Skin epidermis (tissue), 12 donors: Measurements from ENCODE around the gene STK11.
"Not testable (repeated sequence)": the region's sequence is repeated elsewhere in the genome, so short reads cannot be mapped to it uniquely, and the experiment has no call there.

Experiments used
- H3K27ac ChIP-seq, 21 experiments: fragments of 200-600 bp; sonication (generic) in 11 of 21; one replicate each; pipeline ENCODE4 v1.5.0; 2020; ENCODE audit warnings: mild to moderate bottlenecking in 3 of 21, inconsistent platforms in 2 of 21, moderate library complexity in 2 of 21
- H3K4me3 ChIP-seq, 7 experiments: fragments of 200-600 bp; sonication (generic) in 2 of 7; one replicate each; pipeline ENCODE4 v1.5.0; 2020; ENCODE audit warnings: inconsistent platforms in 2 of 7, mild to moderate bottlenecking in 2 of 7, moderate library complexity in 1 of 7

STK11 gene

DNA sequence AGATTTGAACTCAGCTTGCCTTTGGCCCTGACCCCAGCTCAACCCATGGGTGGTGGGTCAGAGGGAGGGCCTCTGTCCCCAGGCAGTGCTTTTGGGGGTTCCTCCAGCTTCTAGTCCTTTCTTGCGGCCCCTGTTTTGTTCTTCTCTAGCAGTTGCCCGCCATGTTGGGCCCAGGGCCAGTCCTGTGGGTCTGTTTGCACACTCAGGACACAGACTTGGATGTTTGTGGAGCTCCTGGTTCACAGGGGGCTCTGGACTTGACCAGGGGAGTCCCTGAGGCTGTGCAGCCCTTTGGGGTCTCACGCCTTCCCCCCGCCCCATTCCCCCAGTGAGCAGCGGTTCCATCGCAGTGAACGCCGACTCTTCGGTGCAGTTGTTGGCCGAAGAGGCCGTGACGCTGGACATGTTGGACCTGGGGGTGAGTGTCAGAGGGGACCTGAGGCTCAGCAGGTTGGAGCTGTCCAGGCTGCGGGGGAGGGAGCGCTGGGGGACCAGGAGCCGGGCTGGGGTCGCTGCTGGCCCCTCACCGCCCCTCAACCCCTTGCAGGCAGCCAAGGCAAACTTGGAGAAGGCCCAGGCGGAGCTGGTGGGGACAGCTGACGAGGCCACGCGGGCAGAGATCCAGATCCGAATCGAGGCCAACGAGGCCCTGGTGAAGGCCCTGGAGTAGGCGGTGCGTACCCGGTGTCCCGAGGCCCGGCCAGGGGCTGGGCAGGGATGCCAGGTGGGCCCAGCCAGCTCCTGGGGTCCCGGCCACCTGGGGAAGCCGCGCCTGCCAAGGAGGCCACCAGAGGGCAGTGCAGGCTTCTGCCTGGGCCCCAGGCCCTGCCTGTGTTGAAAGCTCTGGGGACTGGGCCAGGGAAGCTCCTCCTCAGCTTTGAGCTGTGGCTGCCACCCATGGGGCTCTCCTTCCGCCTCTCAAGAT lies 38.5 kb downstream of the STK11 start:
- peak overlapping the region in 6 of 7 experiments; percentile 15 to 37 (median 24) for H3K4me3 ChIP-seq
- peak overlapping the region in 20 of 21 experiments; percentile 65 to 100 (median 87) for H3K27ac ChIP-seq

GRCh38 chr19:1244693-1245451 lies 39.3 kb downstream of the STK11 start:
- Histone ChIP-seq H3K4me3 (peak overlapping the region; percentile 3 to 37 (median 23)), H3K27ac (peak overlapping the region in 20 of 21 experiments; percentile 65 to 100 (median 87))

GRCh38 chr19:1245494-1246264 lies 40.1 kb downstream of the STK11 start:
- H3K27ac ChIP-seq = peak overlapping the region in 20 of 21 experiments; percentile 65 to 100 (median 87)
- peak overlapping the region in 2 of 7 experiments; percentile 26 to 37 for H3K4me3 ChIP-seq

GRCh38 chr19:1246265-1247087 lies 40.9 kb downstream of the STK11 start:
- H3K4me3 ChIP-seq = not testable (repeated sequence)
- peak overlapping the region in 15 of 21 experiments; percentile 77 to 100 (median 87) for H3K27ac ChIP-seq

GRCh38 chr19:1247748-1248138 lies 42.2 kb downstream of the STK11 start:
- H3K4me3 ChIP-seq = peak overlapping the region; percentile 71 to 93 (median 75)
- H3K27ac ChIP-seq = peak overlapping the region; percentile 95 to 100 (median 99)

GRCh38 chr19:1248139-1248785 lies 42.7 kb downstream of the STK11 start, which contains the start of gene MIDN:
TSS of gene MIDN (plus strand) at chr19:1248583. CDS start at chr19:1250297, 1,714 bp downstream.
- Histone ChIP-seq H3K4me3 (peak within 1 kb of the TSS; percentile 71 to 93 (median 75)), H3K27ac (peak within 1 kb of the TSS; percentile 95 to 100 (median 99))

GRCh38 chr19:1248786-1249297 lies 43.3 kb downstream of the STK11 start:
- H3K4me3 ChIP-seq = peak overlapping the region; percentile 71 to 93 (median 75)
- H3K27ac ChIP-seq = peak overlapping the region; percentile 95 to 100 (median 99)

GRCh38 chr19:1249298-1249989 lies 43.9 kb downstream of the STK11 start:
- Histone ChIP-seq H3K4me3 (peak overlapping the region; percentile 72 to 94 (median 88)), H3K27ac (peak overlapping the region; percentile 95 to 100 (median 99))

GRCh38 chr19:1249990-1250436 lies 44.4 kb downstream of the STK11 start:
- peak overlapping the region; percentile 68 to 94 (median 88) for H3K4me3 ChIP-seq
- H3K27ac ChIP-seq = peak overlapping the region; percentile 61 to 100 (median 98)

DNA sequence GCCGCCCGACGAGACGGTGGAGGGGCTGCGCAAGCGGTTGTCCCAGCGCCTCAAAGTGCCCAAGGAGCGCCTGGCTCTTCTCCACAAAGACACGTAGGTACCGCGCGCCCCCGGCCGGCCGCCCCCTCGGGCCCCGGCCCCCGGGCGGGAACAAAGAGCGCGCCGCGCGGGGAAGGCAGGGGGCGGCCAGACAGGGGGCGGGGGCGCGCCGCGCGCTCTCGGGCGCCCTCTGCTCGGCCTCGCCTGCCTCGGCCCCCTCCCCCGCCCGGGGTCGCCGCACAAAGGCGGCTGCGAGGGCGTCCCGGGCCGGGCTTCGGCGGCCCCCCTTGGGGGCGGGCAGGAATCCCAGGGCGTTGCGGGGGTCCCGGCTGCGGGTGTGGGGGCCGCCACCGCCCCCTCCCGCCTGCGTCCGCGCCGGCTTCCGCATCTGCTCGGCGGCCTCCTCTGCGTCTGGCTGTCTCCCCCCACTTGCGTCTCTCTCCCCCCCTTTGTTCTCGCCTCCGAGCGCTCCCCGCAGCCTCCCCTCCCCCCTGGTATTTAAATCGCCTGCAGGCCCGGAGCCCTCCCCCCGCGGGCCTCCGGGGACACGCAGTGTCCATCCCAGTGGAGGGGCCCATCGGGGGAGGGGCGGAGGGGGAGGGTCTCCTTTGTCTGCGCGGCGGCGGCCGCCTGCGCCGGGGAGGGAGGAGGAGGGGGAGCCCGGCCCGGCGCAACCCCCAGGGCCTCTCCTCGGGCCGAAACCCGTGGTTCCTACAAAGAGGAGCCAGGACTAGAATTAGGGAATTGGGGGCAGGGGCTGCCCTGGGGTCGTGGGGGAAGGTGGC lies 45.1 kb downstream of the STK11 start:
- Histone ChIP-seq H3K4me3 (peak overlapping the region; percentile 68 to 94 (median 88)), H3K27ac (peak overlapping the region; percentile 61 to 100 (median 98))

DNA sequence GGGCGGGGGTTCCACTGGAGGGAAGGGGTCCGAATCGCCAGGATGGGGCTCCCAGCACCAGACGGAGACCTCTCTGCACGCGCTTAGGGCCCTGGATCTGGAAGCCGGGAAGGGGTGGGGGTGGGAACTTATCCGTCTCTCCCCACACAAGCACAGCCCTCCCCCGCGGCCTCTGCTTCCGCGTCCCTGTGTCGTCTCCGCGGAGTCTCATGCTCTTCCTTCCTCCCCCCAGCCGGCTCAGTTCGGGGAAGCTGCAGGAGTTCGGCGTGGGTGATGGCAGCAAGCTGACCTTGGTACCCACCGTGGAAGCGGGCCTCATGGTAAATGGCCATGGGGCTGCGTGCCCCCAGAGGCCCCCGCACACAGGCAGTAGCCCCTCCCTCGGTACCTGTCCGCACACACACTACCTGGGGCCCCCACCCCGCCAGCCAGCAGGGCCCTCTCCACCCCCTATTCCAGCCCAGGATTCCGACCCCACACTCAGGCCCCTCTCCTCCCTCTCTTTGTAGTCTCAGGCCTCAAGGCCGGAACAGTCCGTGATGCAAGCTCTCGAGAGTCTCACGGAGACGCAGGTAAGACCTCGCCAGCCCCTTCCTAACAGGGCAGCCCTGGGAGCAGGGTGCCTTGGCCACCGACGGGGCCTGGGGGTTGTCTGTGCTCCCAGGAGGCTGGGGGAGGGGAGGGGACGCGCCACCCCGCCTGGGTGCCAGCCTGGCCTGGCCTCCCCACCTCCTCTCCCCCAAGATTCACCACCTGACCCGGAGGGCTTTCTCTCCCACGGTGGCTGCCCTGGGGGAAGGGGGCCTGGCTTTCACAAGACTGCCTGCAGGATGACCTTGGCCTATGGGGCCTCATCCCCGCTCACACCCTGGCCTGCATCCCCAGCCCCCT lies 46.0 kb downstream of the STK11 start:
- peak overlapping the region; percentile 68 to 94 (median 88) for H3K4me3 ChIP-seq
- H3K27ac ChIP-seq = peak overlapping the region; percentile 61 to 100 (median 98)

- Histone ChIP-seq H3K27ac (peak overlapping the region; percentile 61 to 100 (median 98)), H3K4me3 (peak overlapping the region; percentile 68 to 94 (median 88))
Measured at GRCh38 chr19:1252221-1252820, 46.7 kb downstream of the STK11 start.

GRCh38 chr19:1252821-1253513 lies 47.4 kb downstream of the STK11 start:
- H3K4me3 ChIP-seq = peak overlapping the region; percentile 68 to 94 (median 88)
- H3K27ac ChIP-seq = peak overlapping the region; percentile 61 to 100 (median 98)

DNA sequence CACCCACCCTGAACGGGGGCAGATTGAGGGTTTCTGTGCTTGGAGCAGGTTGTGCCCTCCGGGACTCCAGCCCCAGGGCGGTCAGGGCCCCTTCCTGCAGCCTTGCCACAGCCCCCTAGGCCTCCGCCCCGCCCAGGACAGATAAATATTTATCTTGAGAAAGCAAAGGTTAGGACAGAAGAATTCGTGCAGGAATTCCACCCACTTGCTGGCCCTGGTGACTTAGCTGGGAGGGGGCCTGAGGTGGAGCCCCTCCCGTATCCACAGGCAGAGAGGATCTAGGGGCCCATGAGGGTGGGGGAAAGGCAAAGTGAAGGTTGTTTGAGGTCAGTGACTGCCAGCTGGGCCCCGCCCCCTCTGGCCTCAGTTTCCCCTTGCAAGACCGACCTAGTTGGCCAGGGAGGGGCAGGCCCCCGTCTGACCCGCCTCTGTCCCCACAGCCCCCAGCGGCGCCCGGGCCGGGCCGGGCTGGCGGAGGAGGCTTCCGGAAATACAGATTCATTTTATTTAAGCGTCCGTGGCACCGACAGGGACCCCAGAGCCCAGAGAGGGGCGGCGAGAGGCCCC lies 48.0 kb downstream of the STK11 start:
- peak overlapping the region; percentile 68 to 94 (median 88) for H3K4me3 ChIP-seq
- H3K27ac ChIP-seq = peak overlapping the region; percentile 61 to 100 (median 98)
